Measurements from ENCODE around the gene MYH7.

The MYH7 gene

GRCh38 chr14:23416801-23417200 lies 18.7 kb downstream of the MYH7 start:
- no peak for TF ChIP-seq CTCF (conservative IDR thresholded peaks at IDR 0.05; ENCODE audit: low read length)
- H3K4me3 ChIP-seq (ENCODE audit: low read length), result no peak overlapping the region
- DNase-seq (ENCODE audit: low read depth), result no peak

GRCh38 chr14:23415821-23416778 lies 19.4 kb downstream of the MYH7 start:
- TF ChIP-seq CTCF (conservative IDR thresholded peaks at IDR 0.05; ENCODE audit: low read length), result no peak
- no peak for DNase-seq (ENCODE audit: low read depth)
- H3K4me3 ChIP-seq (ENCODE audit: low read length), result no peak overlapping the region

GRCh38 chr14:23414906-23415820 lies 20.3 kb downstream of the MYH7 start:
- no peak overlapping the region for H3K4me3 ChIP-seq (ENCODE audit: low read length)
- TF ChIP-seq CTCF (conservative IDR thresholded peaks at IDR 0.05; ENCODE audit: low read length), result no peak
- no peak for DNase-seq (ENCODE audit: low read depth)

- no peak overlapping the region for H3K4me3 ChIP-seq (ENCODE audit: low read length)
- no peak for DNase-seq (ENCODE audit: low read depth)
- TF ChIP-seq CTCF (conservative IDR thresholded peaks at IDR 0.05; ENCODE audit: low read length), result no peak
Observed at GRCh38 chr14:23414254-23414653, 21.2 kb downstream of the MYH7 start.

GRCh38 chr14:23413681-23414080 lies 21.8 kb downstream of the MYH7 start:
- no peak for TF ChIP-seq CTCF (conservative IDR thresholded peaks at IDR 0.05; ENCODE audit: low read length)
- no peak for DNase-seq (ENCODE audit: low read depth)
- H3K4me3 ChIP-seq (ENCODE audit: low read length), result no peak overlapping the region

- DNase-seq (ENCODE audit: low read depth), result no peak
- no peak for TF ChIP-seq CTCF (conservative IDR thresholded peaks at IDR 0.05; ENCODE audit: low read length)
- H3K4me3 ChIP-seq (ENCODE audit: low read length), result no peak overlapping the region
Observed at GRCh38 chr14:23411563-23412525, 23.6 kb downstream of the MYH7 start.

Data from AG10803 (cell line).